ENCODE data around the gene KCTD5. TPM values are rescaled to one million over a fixed set of nuclear protein-coding genes. Genes with fewer than 3 reads are reported as not detected.

The KCTD5 gene
- total and polyA plus RNA-seq, 2 of the 8 experiments (the other 6 are each of a cell fraction or from before 2014, with no cell fraction given) = 26.6 to 31.8 TPM

GRCh38 chr16:2739625-2740430 lies 57.5 kb downstream of the KCTD5 start (continued):
- TF ChIP-seq E2F6 (IDR thresholded peaks at IDR 0.05) = no peak
- no peak for TF ChIP-seq HDAC6 (IDR thresholded peaks at IDR 0.05; ENCODE audit: low read depth, low read length)
- no peak for TF ChIP-seq ZNF274 (IDR thresholded peaks at IDR 0.05; ENCODE audit: borderline replicate concordance, extremely low read depth, low read length)
- no peak for TF ChIP-seq RFX5 (IDR thresholded peaks at IDR 0.05; ENCODE audit: borderline replicate concordance, low read depth, low read length)
- TF ChIP-seq NRF1 (IDR thresholded peaks at IDR 0.05; ENCODE audit: low read depth, low read length) = no peak
- no peak for TF ChIP-seq CBX5 (IDR thresholded peaks at IDR 0.05; ENCODE audit: low read depth, low read length)
- no peak for TF ChIP-seq SIRT6 (IDR thresholded peaks at IDR 0.05; ENCODE audit: low read length)
- no peak for TF ChIP-seq TBP (IDR thresholded peaks at IDR 0.05; ENCODE audit: low read depth, low read length)
- no peak for TF ChIP-seq RBBP5 (IDR thresholded peaks at IDR 0.05; ENCODE audit: borderline replicate concordance, low read depth, low read length)
